Activated T-helper 2 cell treated with anti-CD3 and anti-CD28 coated beads, Interferon-gamma antibody, Interleukin-2, Interleukin-4, amounts not matched to agents 10 μg/mL and 5 μg/mL and 100 μg/mL, durations not matched to agents 14 hours and 24 hours and 36 hours (primary cell): ENCODE results near the gene LPAR4. TPM values are rescaled to one million over a fixed set of nuclear protein-coding genes. Genes with fewer than 3 reads are reported as not detected.

Source experiments
- DNase-seq: peaks from one replicate; pipeline ENCODE4 v3.0.0; 2021; ENCODE audit warnings: low spot score
- H3K27ac Mint-ChIP-seq: one replicate; pipeline ENCODE4 v1.8.0; 2021; ENCODE audit warnings: mixed read lengths
- H3K27me3 Mint-ChIP-seq: one replicate; pipeline ENCODE4 v1.8.0; 2021; ENCODE audit warnings: low read depth, mixed read lengths
- H3K36me3 Mint-ChIP-seq: one replicate; pipeline ENCODE4 v1.8.0; 2021; ENCODE audit warnings: low read depth, mixed read lengths
- H3K4me1 Mint-ChIP-seq: one replicate; pipeline ENCODE4 v1.8.0; 2021; ENCODE audit warnings: low read depth, mixed read lengths
- H3K4me3 Mint-ChIP-seq: one replicate; pipeline ENCODE4 v1.8.0; 2021; ENCODE audit warnings: low read depth, mild to moderate bottlenecking, moderate library complexity, mixed read lengths
- H3K9me3 Mint-ChIP-seq: one replicate; pipeline ENCODE4 v1.8.0; 2021; ENCODE audit warnings: mixed read lengths
- intact Hi-C: fragments of 100-400 bp; cut with micrococcal nuclease; formaldehyde crosslinking; loops from one replicate; pipeline ENCODE4 v1.15.1; 2023
- total RNA-seq: library from RNA; stranded (reverse); gene quantifications from 2 replicates; pipeline ENCODE4 v1.2.3, GENCODE V29; 2022

The LPAR4 gene
- total RNA-seq: not detected in 2 replicates

- DNase-seq: no peak
- no peaks in the 10 kb centered on the region for H3K36me3 Mint-ChIP-seq
- intact Hi-C loops: no loop called here
Measured at GRCh38 chrX:78747489-78747888, at the start of gene LPAR4. Gene LPAR4 (plus strand): TSS chrX:78747720. CDS start chrX:78754870, 7,150 bp downstream.

DNA sequence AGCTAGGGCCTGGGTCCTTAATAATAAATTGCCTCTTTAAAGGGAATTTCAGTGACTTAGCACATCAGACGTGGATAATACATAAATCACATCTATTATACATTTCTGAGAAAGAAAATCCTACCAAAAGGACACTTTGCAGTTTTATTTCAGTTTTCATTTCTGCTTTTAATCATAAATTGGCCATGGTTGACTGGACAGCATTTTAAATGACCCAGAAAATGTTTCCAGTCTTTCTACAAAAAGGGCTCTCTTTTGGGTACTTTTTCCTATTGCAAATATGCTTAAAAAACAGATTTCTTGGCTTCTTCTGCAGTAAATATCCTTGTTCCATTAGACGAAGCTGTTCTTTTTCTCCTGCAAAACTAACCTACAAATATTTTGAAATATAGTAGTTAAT, 41.4 kb upstream of the LPAR4 start:
- Mint-ChIP-seq H3K27me3 (no peaks in the 10 kb centered on the region), H3K4me3 (no peak overlapping the region), H3K9me3 (peaks cover 7% of the 10 kb centered on the region), H3K4me1 (no peaks in the 10 kb centered on the region), H3K27ac (no peak overlapping the region), H3K36me3 (no peaks in the 10 kb centered on the region)
- intact Hi-C loops: no loop called here
- DNase-seq: no peak

More at GRCh38 chrX:78747489-78747888, at the start of gene LPAR4:
- Mint-ChIP-seq H3K27ac (no peak within 1 kb of the TSS), H3K4me3 (no peak within 1 kb of the TSS), H3K9me3 (no peaks in the 10 kb centered on the region), H3K27me3 (no peaks in the 10 kb centered on the region), H3K4me1 (no peaks in the 10 kb centered on the region)

- H3K4me3 Mint-ChIP-seq: no peak overlapping the region
- intact Hi-C loops: no loop called here
- peaks cover 3% of the 10 kb centered on the region for H3K4me1 Mint-ChIP-seq
- H3K27me3 Mint-ChIP-seq: no peaks in the 10 kb centered on the region
- H3K27ac Mint-ChIP-seq: no peak overlapping the region
- no peak for DNase-seq
- H3K36me3 Mint-ChIP-seq: no peaks in the 10 kb centered on the region
- H3K9me3 Mint-ChIP-seq: peaks cover 7% of the 10 kb centered on the region
Measured at GRCh38 chrX:78708262-78708661, 39.3 kb upstream of the LPAR4 start.

DNA sequence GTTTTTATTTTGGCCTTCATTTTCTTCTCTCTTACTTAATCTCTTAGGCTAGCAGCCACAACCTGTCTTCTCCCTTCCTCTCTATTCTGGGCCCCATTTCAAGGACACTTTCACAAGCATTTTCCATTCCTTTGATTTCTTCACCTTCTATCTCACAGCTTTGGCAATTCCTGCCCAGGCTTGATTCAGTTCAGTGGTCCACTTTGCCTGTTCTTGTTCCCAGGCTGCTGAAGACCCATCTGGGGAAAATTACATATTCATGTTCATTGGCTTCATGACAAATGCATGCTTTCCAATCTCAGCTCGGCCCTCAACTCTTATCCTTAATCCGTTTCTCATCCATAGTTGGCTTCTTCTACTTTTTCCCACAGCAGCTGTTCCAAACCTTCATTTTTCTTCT, 38.7 kb upstream of the LPAR4 start:
- DNase-seq: no peak
- intact Hi-C loops: no loop called here
- Mint-ChIP-seq H3K36me3 (no peaks in the 10 kb centered on the region), H3K9me3 (peaks cover 12% of the 10 kb centered on the region), H3K4me1 (peaks cover 3% of the 10 kb centered on the region), H3K27me3 (no peaks in the 10 kb centered on the region), H3K27ac (no peak overlapping the region), H3K4me3 (no peak overlapping the region)

DNA sequence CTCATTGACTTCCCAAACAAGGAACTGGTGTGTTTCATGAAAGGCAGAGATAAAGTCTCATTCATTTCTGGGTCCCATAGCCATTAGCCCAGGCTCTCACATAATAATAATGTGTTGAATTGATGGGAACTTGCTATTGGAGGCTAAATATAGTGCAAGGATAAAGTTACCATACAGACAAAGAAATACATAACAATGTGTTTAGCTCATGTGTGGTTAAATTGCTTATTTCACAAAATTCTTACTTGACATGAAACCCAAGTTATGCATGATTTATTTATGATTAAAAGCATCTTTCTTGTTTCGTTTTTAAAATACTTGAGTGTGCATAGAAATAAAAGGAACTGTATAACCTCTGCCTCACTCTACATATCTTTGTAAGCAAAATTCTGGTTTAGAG, 37.3 kb upstream of the LPAR4 start:
- H3K27me3 Mint-ChIP-seq: no peaks in the 10 kb centered on the region
- H3K9me3 Mint-ChIP-seq: peaks cover 9% of the 10 kb centered on the region
- peaks cover 3% of the 10 kb centered on the region for H3K36me3 Mint-ChIP-seq
- no peak overlapping the region for H3K27ac Mint-ChIP-seq
- DNase-seq: no peak
- H3K4me1 Mint-ChIP-seq: peaks cover 5% of the 10 kb centered on the region
- intact Hi-C loops: no loop called here
- H3K4me3 Mint-ChIP-seq: no peak overlapping the region

GRCh38 chrX:78712336-78712735, 35.2 kb upstream of the LPAR4 start:
- intact Hi-C loops: no loop called here
- no peak for DNase-seq
- no peak overlapping the region for H3K4me3 Mint-ChIP-seq
- no peak overlapping the region for H3K27ac Mint-ChIP-seq
- peaks cover 5% of the 10 kb centered on the region for H3K4me1 Mint-ChIP-seq
- H3K36me3 Mint-ChIP-seq: peaks cover 3% of the 10 kb centered on the region
- no peaks in the 10 kb centered on the region for H3K27me3 Mint-ChIP-seq
- H3K9me3 Mint-ChIP-seq: peaks cover 15% of the 10 kb centered on the region

- intact Hi-C loops: no loop called here
- no peak for DNase-seq
- no peaks in the 10 kb centered on the region for H3K4me1 Mint-ChIP-seq
- H3K9me3 Mint-ChIP-seq: peaks cover 5% of the 10 kb centered on the region
- no peak overlapping the region for H3K4me3 Mint-ChIP-seq
- H3K36me3 Mint-ChIP-seq: no peaks in the 10 kb centered on the region
- peaks cover 1% of the 10 kb centered on the region for H3K27me3 Mint-ChIP-seq
- H3K27ac Mint-ChIP-seq: no peak overlapping the region
Measured at GRCh38 chrX:78725287-78725686, 22.2 kb upstream of the LPAR4 start.

DNA sequence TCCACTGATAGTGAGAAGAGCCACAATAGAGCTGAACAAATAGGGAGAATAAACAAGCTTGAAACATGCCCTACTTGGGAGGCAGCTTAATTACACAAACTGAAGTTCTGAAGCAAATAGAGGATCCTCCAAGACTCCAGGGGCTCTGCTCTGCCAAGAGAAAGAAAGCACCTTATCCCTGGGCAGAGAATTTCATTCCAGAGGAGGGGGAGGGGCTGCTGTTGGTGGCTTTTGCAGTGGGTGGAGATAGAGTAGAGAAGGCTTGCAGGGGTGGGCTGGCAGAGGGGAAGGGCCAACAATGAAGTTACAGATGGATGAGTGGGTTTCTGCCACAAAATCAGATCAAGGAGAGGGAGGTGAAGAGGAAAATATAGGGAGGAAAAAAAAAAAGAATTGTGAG, 1.0 kb upstream of the LPAR4 start:
- Mint-ChIP-seq H3K36me3 (no peaks in the 10 kb centered on the region), H3K9me3 (no peaks in the 10 kb centered on the region), H3K27me3 (no peaks in the 10 kb centered on the region), H3K27ac (no peak overlapping the region), H3K4me1 (no peaks in the 10 kb centered on the region), H3K4me3 (no peak overlapping the region)
- no peak for DNase-seq
- intact Hi-C loops: no loop called here

DNA sequence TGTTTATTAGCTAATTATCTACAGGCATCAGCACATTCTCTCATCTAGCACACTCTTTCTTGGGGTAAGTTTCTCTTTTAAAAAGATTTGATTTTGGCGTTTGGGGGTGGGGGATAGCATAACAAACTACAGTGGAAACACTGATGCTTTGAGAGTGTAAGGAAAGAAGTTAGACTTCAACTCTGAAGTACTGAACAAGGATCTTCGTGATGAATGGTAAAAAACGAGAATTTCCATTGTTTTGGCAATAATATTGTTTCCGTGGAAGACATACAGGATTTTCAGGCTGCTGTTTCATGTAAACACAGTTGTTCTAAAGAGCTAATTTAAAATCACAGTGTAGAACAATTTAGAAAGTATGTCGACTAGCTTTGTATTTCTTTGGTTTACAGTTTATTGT, 451 bp downstream of the LPAR4 start:
- Mint-ChIP-seq H3K4me3 (no peak overlapping the region), H3K27me3 (no peaks in the 10 kb centered on the region), H3K9me3 (no peaks in the 10 kb centered on the region), H3K36me3 (no peaks in the 10 kb centered on the region), H3K4me1 (no peaks in the 10 kb centered on the region), H3K27ac (no peak overlapping the region)
- intact Hi-C loops: no loop called here
- DNase-seq: no peak

DNA sequence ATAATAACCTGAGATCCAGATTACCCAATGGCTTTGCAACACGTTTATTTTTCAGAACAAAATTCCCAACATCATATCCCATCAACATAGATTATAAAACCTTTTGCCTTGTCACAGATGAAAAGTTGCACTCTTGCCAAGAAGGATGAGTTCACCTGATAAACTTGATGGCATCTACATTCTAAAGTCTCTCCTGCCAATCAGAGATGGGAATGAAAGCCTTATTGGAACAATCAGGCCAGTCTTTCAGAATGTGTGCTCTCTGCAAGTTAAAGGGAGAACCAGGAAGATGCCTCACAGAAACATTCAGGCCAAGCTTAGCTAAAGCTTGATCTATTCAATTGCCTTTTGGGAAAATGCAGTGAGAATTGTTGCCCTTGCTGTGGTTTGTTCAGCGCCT, 1.3 kb downstream of the LPAR4 start:
- H3K36me3 Mint-ChIP-seq: no peaks in the 10 kb centered on the region
- no peak overlapping the region for H3K4me3 Mint-ChIP-seq
- intact Hi-C loops: no loop called here
- no peaks in the 10 kb centered on the region for H3K4me1 Mint-ChIP-seq
- H3K9me3 Mint-ChIP-seq: no peaks in the 10 kb centered on the region
- H3K27me3 Mint-ChIP-seq: no peaks in the 10 kb centered on the region
- no peak for DNase-seq
- H3K27ac Mint-ChIP-seq: no peak overlapping the region

DNA sequence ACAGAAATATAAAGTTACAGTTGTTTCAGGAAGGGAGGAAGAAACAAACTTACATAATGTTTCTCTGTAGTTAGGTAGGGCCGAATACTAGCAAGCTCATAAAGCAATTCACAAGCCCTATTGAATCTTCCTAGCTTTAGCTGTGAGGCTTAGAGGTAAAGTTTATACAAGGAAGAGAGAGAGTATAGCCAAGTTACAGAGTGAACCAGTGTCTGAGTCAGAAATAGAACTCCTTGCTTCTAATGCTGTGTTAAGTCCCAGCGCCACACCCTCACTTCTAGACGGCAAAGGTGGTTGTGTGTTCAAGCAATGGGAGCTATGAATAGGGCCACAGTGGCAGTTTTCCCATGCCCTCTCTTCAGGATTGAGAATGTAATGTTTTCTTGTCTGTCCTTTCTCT, 6.1 kb downstream of the LPAR4 start:
- Mint-ChIP-seq H3K27ac (no peak overlapping the region), H3K4me1 (peaks cover 4% of the 10 kb centered on the region), H3K4me3 (no peak overlapping the region), H3K27me3 (no peaks in the 10 kb centered on the region), H3K36me3 (no peaks in the 10 kb centered on the region), H3K9me3 (no peaks in the 10 kb centered on the region)
- intact Hi-C loops: no loop called here
- DNase-seq: no peak

DNA sequence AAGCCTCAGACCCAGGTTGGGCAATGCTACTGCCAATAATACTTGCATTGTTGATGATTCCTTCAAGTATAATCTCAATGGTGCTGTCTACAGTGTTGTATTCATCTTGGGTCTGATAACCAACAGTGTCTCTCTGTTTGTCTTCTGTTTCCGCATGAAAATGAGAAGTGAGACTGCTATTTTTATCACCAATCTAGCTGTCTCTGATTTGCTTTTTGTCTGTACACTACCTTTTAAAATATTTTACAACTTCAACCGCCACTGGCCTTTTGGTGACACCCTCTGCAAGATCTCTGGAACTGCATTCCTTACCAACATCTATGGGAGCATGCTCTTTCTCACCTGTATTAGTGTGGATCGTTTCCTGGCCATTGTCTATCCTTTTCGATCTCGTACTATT, 7.4 kb downstream of the LPAR4 start:
- Mint-ChIP-seq H3K36me3 (no peaks in the 10 kb centered on the region), H3K4me3 (no peak overlapping the region), H3K4me1 (peaks cover 4% of the 10 kb centered on the region), H3K9me3 (no peaks in the 10 kb centered on the region), H3K27me3 (no peaks in the 10 kb centered on the region), H3K27ac (no peak overlapping the region)
- no peak for DNase-seq
- intact Hi-C loops: no loop called here

- no peak for DNase-seq
- Mint-ChIP-seq H3K4me3 (no peak overlapping the region), H3K27ac (no peak overlapping the region), H3K36me3 (no peaks in the 10 kb centered on the region), H3K4me1 (peaks cover 8% of the 10 kb centered on the region), H3K27me3 (no peaks in the 10 kb centered on the region), H3K9me3 (no peaks in the 10 kb centered on the region)
- intact Hi-C loops: no loop called here
Measured at GRCh38 chrX:78759081-78759480, 11.6 kb downstream of the LPAR4 start.

DNA sequence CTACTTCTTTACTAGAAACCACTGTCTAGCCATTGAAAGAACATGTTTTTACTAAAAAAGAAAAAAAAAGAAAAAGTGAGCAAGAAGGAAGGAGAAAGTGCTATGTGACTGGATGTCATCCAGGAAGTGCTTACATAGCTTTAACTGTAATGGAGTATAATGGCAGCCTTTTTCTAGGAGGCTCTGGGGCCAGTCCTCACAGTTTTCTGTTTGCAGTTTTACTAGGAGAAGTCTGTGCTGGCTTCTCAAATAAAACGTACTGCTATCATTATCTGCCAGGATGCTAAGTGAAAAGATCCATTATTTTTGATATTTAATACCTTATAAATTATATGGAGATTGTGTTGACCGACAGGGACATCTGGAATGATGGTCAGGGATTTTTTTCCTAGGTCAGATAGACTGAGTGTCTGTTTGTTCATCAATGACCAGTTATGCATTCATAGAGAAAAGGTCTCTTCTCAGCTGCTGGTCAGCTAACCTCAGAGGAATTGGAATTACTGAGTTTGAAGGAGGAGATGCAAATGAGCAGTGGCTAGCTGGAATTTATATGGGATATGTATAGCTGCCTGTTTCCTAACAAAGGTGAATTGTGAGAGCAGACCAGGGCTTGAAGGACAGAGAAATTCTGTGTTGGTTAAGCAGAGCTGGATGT, 21.7 kb downstream of the LPAR4 start:
- H3K36me3 Mint-ChIP-seq: no peaks in the 10 kb centered on the region
- no peak for DNase-seq
- no peak overlapping the region for H3K4me3 Mint-ChIP-seq
- intact Hi-C loops: no loop called here
- H3K27ac Mint-ChIP-seq: no peak overlapping the region
- no peaks in the 10 kb centered on the region for H3K4me1 Mint-ChIP-seq
- H3K27me3 Mint-ChIP-seq: no peaks in the 10 kb centered on the region
- no peaks in the 10 kb centered on the region for H3K9me3 Mint-ChIP-seq
